GM12878 (cell line): ENCODE measurements around the gene NRG2. TPM values are rescaled to one million over a fixed set of nuclear protein-coding genes. Genes with fewer than 3 reads are reported as not detected.

ENCODE experiments used
- ATAC-seq: fragments of 200-7000 bp; cut with Tn5 transposase; 3 replicates; pipeline ENCODE4 v1.9.1; 2020; ENCODE audit warnings: mild to moderate bottlenecking, moderate library complexity
- BruUV-seq: library from RNA; stranded (reverse); fragments of 400-500 nt; replicated peaks from 2 replicates; lab custom pipeline; 2021; lab: Mats Ljungman, UMichigan
- CTCF ChIA-PET: fragments of 300-600 bp; sonication (Branson Sonifier 250); formaldehyde crosslinking; extraction: SDS; loops from one replicate; lab custom pipeline; 2021; ENCODE audit warnings: inconsistent platforms; lab: Yijun Ruan, JAX
- POLR2A ChIA-PET: fragments of 350-600 bp; formaldehyde crosslinking; extraction: SDS; loops from one replicate; lab custom pipeline; 2021; ENCODE audit warnings: inconsistent platforms; lab: Charles Lee
- RAD21 ChIA-PET: fragments of 300-600 bp; sonication (Branson Sonifier 250); formaldehyde crosslinking; loops from one replicate; lab custom pipeline; 2023; ENCODE audit warnings: antibody characterized with exemption; ENCODE audit not compliant: unreplicated experiment; lab: Charles Lee
- SMC1A ChIA-PET: fragments of 300-600 bp; sonication (Branson Sonifier 250); formaldehyde crosslinking; loops from one replicate; lab custom pipeline; 2023; ENCODE audit not compliant: unreplicated experiment, uncharacterized antibody; lab: Charles Lee
- DNase-seq: peaks from one replicate; pipeline ENCODE4 v3.0.0-alpha.2; 2011; ENCODE audit warnings: low read depth, low spot score
- FAIRE-seq: peaks from 3 replicates; lab custom pipeline; 2011; peaks lifted over from hg19 to GRCh38; lab: Jason Lieb, UNC
- H2AFZ ChIP-seq: 2 replicates; pipeline ENCODE4 v1.6.0; 2011; ENCODE audit warnings: low read depth, low read length, control low read depth; ENCODE audit not compliant: control insufficient read depth
- H3K27ac ChIP-seq: 2 replicates; pipeline ENCODE4 v1.5.1; 2011; ENCODE audit warnings: control low read depth; ENCODE audit not compliant: control insufficient read depth, insufficient read depth
- H3K27me3 ChIP-seq, 2 experiments: replicated peaks in 1 of 2; 2 replicates each; pipeline versions ENCODE4 v1.6.0 to v1.6.1; 2011; ENCODE audit warnings: low read length in 1 of 2; ENCODE audit not compliant: control insufficient read depth in 2 of 2, insufficient read depth in 2 of 2
- H3K36me3 ChIP-seq, 2 experiments: 2 replicates each; pipeline ENCODE4 v1.5.1; 2011; ENCODE audit warnings: low read length in 1 of 2; ENCODE audit not compliant: control insufficient read depth in 2 of 2, insufficient read depth in 2 of 2
- H3K4me1 ChIP-seq: 2 replicates; pipeline ENCODE4 v1.6.1; 2011; ENCODE audit warnings: mild to moderate bottlenecking, low read length, moderate library complexity, mixed read lengths; ENCODE audit not compliant: control insufficient read depth, insufficient read depth
- H3K4me2 ChIP-seq: 2 replicates; pipeline ENCODE4 v1.6.0; 2011; ENCODE audit warnings: control low read depth; ENCODE audit not compliant: control insufficient read depth, insufficient read depth
- H3K4me3 ChIP-seq: fragments of 200-600 bp; sonication (generic); 2 replicates; pipeline ENCODE4 v1.5.1; 2016
- H3K79me2 ChIP-seq: 2 replicates; pipeline ENCODE4 v1.6.0; 2011; ENCODE audit warnings: low read length; ENCODE audit not compliant: control insufficient read depth, insufficient read depth
- H3K9ac ChIP-seq: 2 replicates; pipeline ENCODE4 v1.8.0; 2011; ENCODE audit warnings: low read length, control low read depth, mixed read lengths; ENCODE audit not compliant: control insufficient read depth, insufficient read depth
- H3K9me3 ChIP-seq: replicated peaks from 3 replicates; pipeline ENCODE4 v1.5.1; 2011; ENCODE audit warnings: mild to moderate bottlenecking, low read length; ENCODE audit not compliant: control insufficient read depth, insufficient read depth
- H4K20me1 ChIP-seq: 2 replicates; pipeline ENCODE4 v1.6.0; 2011; ENCODE audit not compliant: control insufficient read depth, insufficient read depth
- BHLHE40 ChIP-seq, 2 experiments: fragments of 450-650 bp in 1 of 2; IDR thresholded peaks; 2 replicates each; pipeline ENCODE4 v1.6.1; 2011 to 2017; ENCODE audit warnings: low read depth in 2 of 2, borderline replicate concordance in 1 of 2, improper control_type of control experiment in 1 of 2, low read length in 1 of 2, mild to moderate bottlenecking in 1 of 2
- EGR1 ChIP-seq, 2 experiments: IDR thresholded peaks; 1 replicate in 1 of 2; 2 replicates in 1 of 2; pipeline ENCODE4 v1.6.1; 2011 to 2012; ENCODE audit warnings: low read depth in 2 of 2, low read length in 2 of 2, borderline replicate concordance in 1 of 2, mild to moderate bottlenecking in 1 of 2, moderate library complexity in 1 of 2
- FOXK2 ChIP-seq: fragments of 450-650 bp; IDR thresholded peaks from 2 replicates; pipeline ENCODE4 v1.6.1; 2017; ENCODE audit warnings: mild to moderate bottlenecking, moderate library complexity
- GATAD2B ChIP-seq: fragments of 450-650 bp; conservative IDR thresholded peaks from 2 replicates; pipeline ENCODE4 v1.6.1; 2017; ENCODE audit warnings: low read depth, mild to moderate bottlenecking, moderate library complexity
- HDAC6 ChIP-seq: fragments of 200-600 bp; sonication (generic); IDR thresholded peaks from one replicate; pipeline ENCODE4 v1.8.0; 2017; ENCODE audit warnings: antibody characterized with exemption; ENCODE audit not compliant: unreplicated experiment
- NFXL1 ChIP-seq: fragments of 450-650 bp; IDR thresholded peaks from 2 replicates; pipeline ENCODE4 v1.6.1; 2017; ENCODE audit warnings: antibody characterized with exemption, mild to moderate bottlenecking, borderline replicate concordance
- SUZ12 ChIP-seq: fragments of 200-600 bp; sonication (generic); IDR thresholded peaks from one replicate; pipeline ENCODE4 v1.6.1; 2018; ENCODE audit warnings: antibody characterized with exemption, mild to moderate bottlenecking; ENCODE audit not compliant: unreplicated experiment
- WGBS: methylation state at CpG from one replicate; pipeline ENCODE4 v1.1.6; 2016; ENCODE audit warnings: low lambda C conversion rate; ENCODE audit not compliant: insufficient replicate concordance, insufficient coverage; ENCODE audit errors: missing lambda C conversion rate; 5-methylcytosine and 5-hydroxymethylcytosine counted together
- in situ Hi-C: fragments of 300-500 bp; cut with MboI; formaldehyde crosslinking; loops from 9 replicates; pipeline ENCODE4 v1.14.3; 2018; ENCODE audit warnings: mixed read lengths
- intact Hi-C: fragments of 100-400 bp; cut with micrococcal nuclease; formaldehyde crosslinking; loops from one replicate; pipeline ENCODE4 v1.14.2; 2022; ENCODE audit not compliant: unreplicated experiment
- polyA plus RNA-seq, 11 experiments: library from polyadenylated mRNA; depleted of rRNA in 4 of 11; unstranded in 6 of 11; stranded (reverse) in 5 of 11; fragments of >200 nt; fragmentation: Nextera tagmentation in 4 of 11; fragmentation: Illumina TruSeq in 1 of 11; extraction: Ambion mirVana in 4 of 11; extraction: Trizol in 1 of 11; gene quantifications; 1 replicate in 1 of 11; 2 replicates in 10 of 11; pipeline versions ENCODE4 v1.2.1 to v1.2.3, GENCODE V29; 2011 to 2016; ENCODE audit warnings: inconsistent platforms in 2 of 11, missing spikeins in 2 of 11, low read depth in 1 of 11
- total RNA-seq, 4 experiments: library from RNA; depleted of rRNA in 3 of 4; stranded (reverse); fragments of >200 nt in 3 of 4; fragmentation: Illumina TruSeq in 1 of 4; extraction: Trizol in 1 of 4; gene quantifications; 2 replicates each; pipeline versions ENCODE4 v1.2.1 to v1.2.3, GENCODE V29; 2013 to 2021

The NRG2 gene
- total and polyA plus RNA-seq, 10 of the 15 experiments (the other 5 are each of a cell fraction or from before 2014, with no cell fraction given): 0.10 to 21.7 (median 9.6) TPM

DNA sequence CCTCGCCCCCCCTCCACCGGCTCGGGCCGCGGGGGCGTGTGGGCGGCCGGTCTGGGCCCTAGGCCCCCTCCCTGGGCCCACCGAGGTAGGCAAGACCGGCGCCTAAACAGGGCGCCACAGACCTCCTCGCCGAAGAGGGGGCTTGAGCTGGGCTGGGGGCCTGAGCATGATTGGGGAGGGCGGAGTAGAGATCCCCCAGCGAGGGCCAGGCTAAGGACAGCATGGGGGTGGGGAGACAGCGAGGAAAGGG, 138.6 kb downstream of the NRG2 start:
- Histone ChIP-seq H3K36me3 (no peaks in the 10 kb centered on the region; a peak in 2 of 4 replicates), H3K4me1 (no peaks in the 10 kb centered on the region; the same call in 1 of the 2 replicates), H3K9ac (no peak overlapping the region; the same call in 1 of the 2 replicates), H3K9me3 (no peaks in the 10 kb centered on the region), H3K27ac (no peak overlapping the region), H3K4me2 (peak overlapping the region; percentile 74), H3K79me2 (no peaks in the 10 kb centered on the region), H2AFZ (no peak overlapping the region; the same call in 1 of the 2 replicates), H4K20me1 (no peaks in the 10 kb centered on the region; the same call in none of the 2 replicates), H3K4me3 (peak overlapping the region; percentile 46; the same call in 1 of the 2 replicates), H3K27me3 (peaks cover 0 to 13% of the 10 kb centered on the region in 2 experiments; a peak in 2 of 4 replicates)
- no TSS peak for BruUV-seq
- in situ Hi-C loops (no loop called here), intact Hi-C loops (loop anchor here (5.0 kb wide), 1 partner anchor 63 kb away; no protein-coding TSS in a partner anchor)
- ChIA-PET POLR2A (no interaction called here), CTCF (interaction anchor here (0.7 to 1.2 kb wide), 2 partner anchors 13 to 64 kb away, joined by 3 read pairs; no protein-coding TSS in a partner anchor), RAD21 (no interaction called here), SMC1A (no interaction called here)
- TF ChIP-seq EGR1 (IDR thresholded peaks at IDR 0.05; ENCODE audit: borderline replicate concordance in 1 of 2, low read depth in 2 of 2, low read length in 2 of 2): peak in 1 of 2 experiments; percentile 61; a peak in 1 of 3 replicates
- no peak for TF ChIP-seq FOXK2
- FAIRE-seq (no peak), ATAC-seq (no peak; the same call in 2 of the 3 replicates), DNase-seq (no peak)
- WGBS: 31% methylated on average over 10 of the region's 17 CpGs

GRCh38 chr5:139903795-139904565, 139.1 kb downstream of the NRG2 start:
- peak overlapping the region; percentile 74 for H3K4me2 ChIP-seq
- peak; percentile 80 for ATAC-seq
- SMC1A ChIA-PET: no interaction called here
- RAD21 ChIA-PET: no interaction called here
- no peaks in the 10 kb centered on the region; the same call in none of the 2 replicates for H4K20me1 ChIP-seq
- no peaks in the 10 kb centered on the region for H3K9me3 ChIP-seq
- DNase-seq: no peak
- no peak overlapping the region; the same call in 1 of the 2 replicates for H3K9ac ChIP-seq
- H3K4me1 ChIP-seq: no peaks in the 10 kb centered on the region; the same call in 1 of the 2 replicates
- intact Hi-C loops (loop anchor here (5.0 kb wide), 1 partner anchor 63 kb away; no protein-coding TSS in a partner anchor), in situ Hi-C loops (no loop called here)
- H3K27me3 ChIP-seq: peaks cover 0 to 13% of the 10 kb centered on the region in 2 experiments; a peak in 2 of 4 replicates
- POLR2A ChIA-PET: no interaction called here
- H3K79me2 ChIP-seq: no peaks in the 10 kb centered on the region
- CTCF ChIA-PET: interaction anchor here (0.7 kb wide), 1 partner anchor 65 kb away, joined by 3 read pairs; no protein-coding TSS in a partner anchor
- FAIRE-seq: no peak
- H3K4me3 ChIP-seq: peak overlapping the region; percentile 46; the same call in 1 of the 2 replicates
- WGBS: 11% methylated on average over 72 of the region's 89 CpGs
- no peaks in the 10 kb centered on the region; a peak in 2 of 4 replicates for H3K36me3 ChIP-seq
- peak overlapping the region; percentile 17; the same call in 1 of the 2 replicates for H2AFZ ChIP-seq
- no TSS peak for BruUV-seq
- H3K27ac ChIP-seq: no peak overlapping the region
- 0 out of 2 replicates have a peak, but pooled peaks have one; percentile 53 for TF ChIP-seq GATAD2B
- peak; percentile 79 for TF ChIP-seq HDAC6
- TF ChIP-seq SUZ12: peak; percentile 56
- peak in 1 of 2 experiments; percentile 66; a peak in 2 of 4 replicates for TF ChIP-seq BHLHE40 (IDR thresholded peaks at IDR 0.05; ENCODE audit: borderline replicate concordance in 1 of 2, low read depth in 2 of 2, low read length in 1 of 2)
- TF ChIP-seq NFXL1: no peak
- TF ChIP-seq, all 136 proteins: peak for 4
